ENCODE measurements around the gene CFAP45. TPM values are rescaled to one million over a fixed set of nuclear protein-coding genes. Genes with fewer than 3 reads are reported as not detected.

The CFAP45 gene
- total RNA-seq, 1 donor from 2014 or later, result 1.9 TPM

- TF ChIP-seq CTCF (IDR thresholded peaks at IDR 0.05), result no peak
- Histone ChIP-seq H3K27ac (no peak overlapping the region), H3K4me1 (peaks cover 29% of the 10 kb centered on the region), H3K27me3 (no peaks in the 10 kb centered on the region), H3K4me3 (peak overlapping the region; percentile 37), H3K9me3 (no peaks in the 10 kb centered on the region), H3K36me3 (peaks cover 4% of the 10 kb centered on the region)
- ATAC-seq (no peak), DNase-seq (no peak)
- intact Hi-C loops (cut with DNase I), result no loop called here
Observed at GRCh38 chr1:159828176-159828575, 71.8 kb downstream of the CFAP45 start.

GRCh38 chr1:159827549-159827948 lies 72.4 kb downstream of the CFAP45 start:
- peak overlapping the region; percentile 32 for H3K27ac ChIP-seq
- no peaks in the 10 kb centered on the region for H3K36me3 ChIP-seq
- intact Hi-C loops (cut with DNase I), result no loop called here
- H3K9me3 ChIP-seq, result no peaks in the 10 kb centered on the region
- H3K4me3 ChIP-seq, result peak overlapping the region; percentile 37
- no peak for TF ChIP-seq CTCF (IDR thresholded peaks at IDR 0.05)
- DNase-seq (no peak), ATAC-seq (no peak)
- H3K4me1 ChIP-seq, result peaks cover 29% of the 10 kb centered on the region
- no peaks in the 10 kb centered on the region for H3K27me3 ChIP-seq

- DNase-seq (no peak), ATAC-seq (no peak)
- H3K27ac ChIP-seq, result peak overlapping the region; percentile 32
Observed at GRCh38 chr1:159827102-159827490, 72.9 kb downstream of the CFAP45 start.

GRCh38 chr1:159826441-159827101 lies 73.4 kb downstream of the CFAP45 start, which contains the start of gene SLAMF8:
TSS of gene SLAMF8 (plus strand) at chr1:159826873. CDS start at chr1:159826899, 26 bp downstream.
- Histone ChIP-seq H3K4me3 (peak within 1 kb of the TSS; percentile 37), H3K9me3 (no peaks in the 10 kb centered on the region), H3K27ac (peak within 1 kb of the TSS; percentile 32), H3K27me3 (no peaks in the 10 kb centered on the region), H3K4me1 (peaks cover 26% of the 10 kb centered on the region), H3K36me3 (no peaks in the 10 kb centered on the region)
- intact Hi-C loops (cut with DNase I), result no loop called here
- DNase-seq (peak; percentile 74), ATAC-seq (peak; percentile 78)
- TF ChIP-seq CTCF (IDR thresholded peaks at IDR 0.05), result no peak

More at GRCh38 chr1:159827102-159827490, 72.9 kb downstream of the CFAP45 start:
- no peaks in the 10 kb centered on the region for H3K36me3 ChIP-seq
- H3K4me3 ChIP-seq, result peak overlapping the region; percentile 37
- no peak for TF ChIP-seq CTCF (IDR thresholded peaks at IDR 0.05)
- H3K4me1 ChIP-seq, result peaks cover 29% of the 10 kb centered on the region
- H3K9me3 ChIP-seq, result no peaks in the 10 kb centered on the region
- H3K27me3 ChIP-seq, result no peaks in the 10 kb centered on the region
- intact Hi-C loops (cut with DNase I), result no loop called here

DNA sequence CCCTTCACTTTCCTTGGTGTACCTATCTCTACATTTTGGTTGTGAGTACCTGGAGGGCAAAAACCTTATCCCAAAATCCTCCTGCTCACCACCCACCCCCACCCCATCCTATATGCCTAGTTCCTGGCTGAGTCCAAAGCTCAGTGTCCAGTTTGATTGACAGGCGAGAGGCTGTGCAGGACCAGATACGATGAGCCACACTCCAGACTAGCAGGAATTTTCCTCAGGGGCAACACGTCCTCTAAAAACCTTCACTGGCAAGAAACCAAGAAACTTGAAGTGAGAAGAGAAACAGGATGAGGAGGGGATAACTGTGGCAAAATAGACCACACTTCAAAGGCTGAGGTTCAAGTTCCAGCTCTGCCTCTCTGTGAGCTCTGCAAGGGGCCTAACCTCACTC lies 74.4 kb downstream of the CFAP45 start:
- Histone ChIP-seq H3K27ac (no peak overlapping the region), H3K36me3 (no peaks in the 10 kb centered on the region), H3K4me3 (no peak overlapping the region), H3K4me1 (peaks cover 19% of the 10 kb centered on the region), H3K27me3 (no peaks in the 10 kb centered on the region), H3K9me3 (no peaks in the 10 kb centered on the region)
- no peak for TF ChIP-seq CTCF (IDR thresholded peaks at IDR 0.05)
- DNase-seq (no peak), ATAC-seq (no peak)
- intact Hi-C loops (cut with DNase I), result no loop called here

Measured in upper lobe of right lung (tissue), 1 donor.